Measurements from ENCODE around the gene LPO. TPM values are rescaled to one million over a fixed set of nuclear protein-coding genes. Genes with fewer than 3 reads are reported as not detected.

LPO gene
- total RNA-seq, 1 experiment from 2014 or later = not detected

- intact Hi-C loops (cut with micrococcal nuclease; ENCODE audit: unreplicated experiment) (no loop called here), in situ Hi-C loops (cut with HindIII; ENCODE audit: low pct_unique_long_range_greater_than_20kb, low sequenced_read_pairs) (no loop called here)
- TF ChIP-seq CTCF (IDR thresholded peaks at IDR 0.05) = no peak
- no peak for TF ChIP-seq TCF7L2 (IDR thresholded peaks at IDR 0.05; ENCODE audit: low read depth, low read length)
- TF ChIP-seq REST (IDR thresholded peaks at IDR 0.05; ENCODE audit: insufficient read depth in 1 of 2, low read depth in 2 of 2, low read length in 1 of 2) = no peak
- TF ChIP-seq SIN3A (IDR thresholded peaks at IDR 0.05; ENCODE audit: borderline replicate concordance, insufficient read depth, low read depth, low read length) = no peak
- TF ChIP-seq POLR2AphosphoS5 (IDR thresholded peaks at IDR 0.05; ENCODE audit: low read depth, low read length) = no peak
- Histone ChIP-seq H3K27me3 (ENCODE audit: control insufficient read depth, insufficient read depth, low read length) (no peaks in the 10 kb centered on the region), H3K9me3 (ENCODE audit: control insufficient read depth, insufficient read depth, low read depth, low read length) (no peaks in the 10 kb centered on the region), H3K36me3 (ENCODE audit: control insufficient read depth, insufficient read depth, low read length) (no peaks in the 10 kb centered on the region), H3K27ac (ENCODE audit: low read length) (no peak overlapping the region), H3K4me1 (ENCODE audit: control insufficient read depth, insufficient read depth, low read length) (no peaks in the 10 kb centered on the region), H3K4me3 (ENCODE audit: low read depth in 2 of 2, low read length in 2 of 2) (no peak overlapping the region)
- ChIA-PET CTCF (interaction anchor here (0.9 to 2.2 kb wide), 7 partner anchors 24 to 146 kb away, joined by 3 to 19 read pairs (median 4); partner anchors contain the start of genes RNF43 and SUPT4H1), POLR2A (interaction anchor here (0.6 kb wide), 1 partner anchor 234 kb away, joined by 3 read pairs; no protein-coding TSS in a partner anchor)
- ATAC-seq (no peak), DNase-seq (ENCODE audit: low read depth, low spot score) (no peak)
- BruUV-seq (replicated peaks) = no TSS peak
Measured at GRCh38 chr17:58316260-58316960, 78.0 kb downstream of the LPO start.

GRCh38 chr17:58317421-58318064 is 79.2 kb downstream of the LPO start:
- intact Hi-C loops (cut with micrococcal nuclease; ENCODE audit: unreplicated experiment) (loop anchor here (1.0 kb wide), 1 partner anchor 130 kb away; no protein-coding TSS in a partner anchor), in situ Hi-C loops (cut with HindIII; ENCODE audit: low pct_unique_long_range_greater_than_20kb, low sequenced_read_pairs) (no loop called here)
- DNase-seq (ENCODE audit: low read depth, low spot score) (peak; percentile 45), ATAC-seq (peak; percentile 93)
- CTCF ChIA-PET = interaction anchor here (0.5 to 2.2 kb wide), 12 partner anchors 10 to 197 kb away, joined by 3 to 19 read pairs (median 3); partner anchors contain the start of genes RNF43 and SUPT4H1
- Histone ChIP-seq H3K4me3 (ENCODE audit: low read depth in 2 of 2, low read length in 2 of 2) (no peak overlapping the region), H3K4me1 (ENCODE audit: control insufficient read depth, insufficient read depth, low read length) (no peaks in the 10 kb centered on the region), H3K36me3 (ENCODE audit: control insufficient read depth, insufficient read depth, low read length) (no peaks in the 10 kb centered on the region), H3K9me3 (ENCODE audit: control insufficient read depth, insufficient read depth, low read depth, low read length) (no peaks in the 10 kb centered on the region), H3K27ac (ENCODE audit: low read length) (no peak overlapping the region), H3K27me3 (ENCODE audit: control insufficient read depth, insufficient read depth, low read length) (no peaks in the 10 kb centered on the region)
- BruUV-seq (replicated peaks) = no TSS peak
- POLR2A ChIA-PET = no interaction called here
- peak; percentile 86 for TF ChIP-seq CTCF (IDR thresholded peaks at IDR 0.05)
- no peak for TF ChIP-seq REST (IDR thresholded peaks at IDR 0.05; ENCODE audit: insufficient read depth in 1 of 2, low read depth in 2 of 2, low read length in 1 of 2)
- no peak for TF ChIP-seq POLR2AphosphoS5 (IDR thresholded peaks at IDR 0.05; ENCODE audit: low read depth, low read length)

Measured in Panc1 (cell line).